Measurements from ENCODE around the gene CTNNB1.

The CTNNB1 gene

DNA sequence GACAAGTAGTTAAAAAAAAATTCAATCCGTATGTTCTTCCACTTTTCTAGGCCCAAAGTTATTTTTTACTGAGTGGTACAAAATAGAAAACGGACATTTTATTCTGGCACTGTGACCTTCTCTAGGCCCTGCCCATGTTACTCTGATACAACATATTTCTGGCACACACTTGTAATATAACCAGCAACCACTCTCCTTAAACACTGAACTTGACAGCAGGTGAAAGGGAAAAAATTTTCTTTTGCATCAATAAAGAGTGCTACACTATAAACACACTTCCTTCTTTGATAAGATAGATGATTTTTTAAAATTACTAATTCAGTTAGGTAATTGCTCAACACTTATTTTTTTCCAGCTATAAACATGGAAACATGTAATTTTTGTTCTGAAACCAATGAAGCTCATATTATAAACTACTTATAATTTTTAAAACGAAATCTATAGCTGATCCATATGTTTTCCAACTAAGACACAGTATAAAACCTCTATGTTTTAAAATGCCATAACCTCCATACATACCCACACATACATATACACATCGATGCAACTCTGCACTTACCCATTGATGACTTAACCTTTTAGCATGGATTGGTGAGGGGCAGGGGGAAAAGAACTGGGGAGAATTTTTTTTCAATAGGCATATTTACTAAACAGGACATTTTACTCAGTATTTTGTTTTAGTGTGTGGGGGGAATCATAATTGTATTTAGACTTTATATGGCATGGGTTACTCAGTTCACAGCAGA, 5.3 kb upstream of the CTNNB1 start:
- DNase-seq, result no peak

GRCh38 chr3:41194701-41195100, 4.6 kb upstream of the CTNNB1 start:
- no peak for DNase-seq

GRCh38 chr3:41195946-41196345, 3.4 kb upstream of the CTNNB1 start:
- no peak for DNase-seq

GRCh38 chr3:41196499-41197410, 2.5 kb upstream of the CTNNB1 start:
- DNase-seq, result no peak

GRCh38 chr3:41198046-41198445, 1.3 kb upstream of the CTNNB1 start:
- no peak for DNase-seq

GRCh38 chr3:41198526-41198925, 779 bp upstream of the CTNNB1 start:
- DNase-seq, result peak; percentile 41

DNA sequence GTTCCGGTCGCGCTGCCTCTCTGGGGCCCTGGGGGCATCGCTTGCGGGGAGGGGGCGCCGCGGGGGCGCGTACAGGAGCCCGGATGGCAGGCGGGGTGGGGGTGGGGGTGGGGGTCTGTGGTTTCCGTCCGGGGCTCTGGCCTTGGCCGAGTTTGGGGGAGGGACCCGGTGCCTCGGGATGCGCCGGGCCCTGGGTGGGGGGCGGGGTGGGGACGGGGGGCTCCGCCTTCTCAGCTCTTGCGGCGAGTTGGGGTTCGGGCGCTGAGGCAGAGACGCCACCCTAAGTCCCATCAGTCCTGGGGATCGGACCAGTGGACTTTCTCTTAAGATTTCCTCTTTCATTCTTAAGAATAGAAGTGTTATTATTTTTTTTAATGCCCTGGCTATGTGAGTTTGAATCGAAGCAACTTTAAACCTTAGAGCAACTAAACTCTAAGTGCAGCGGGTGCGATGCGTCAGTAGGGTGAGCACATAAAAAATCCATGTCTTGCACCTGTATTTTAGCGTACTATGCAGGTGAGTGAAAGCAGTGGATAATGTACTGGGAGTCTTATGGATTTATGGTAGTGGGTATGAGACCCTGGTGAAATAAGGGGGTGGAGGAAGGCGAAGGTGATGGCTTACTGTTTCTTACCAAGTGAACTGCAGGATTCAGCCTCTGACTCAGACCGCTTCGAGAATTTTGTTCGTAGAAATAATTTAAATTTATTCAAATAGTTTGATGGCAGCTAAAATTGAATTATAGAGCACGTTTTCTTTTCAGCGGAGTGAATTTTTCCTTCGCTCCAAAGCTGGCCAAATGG, 762 bp downstream of the CTNNB1 start:
- DNase-seq, result no peak

- DNase-seq, result peak; percentile 18
Observed at GRCh38 chr3:41200669-41201021, 1.3 kb downstream of the CTNNB1 start.

GRCh38 chr3:41202075-41202833, 2.9 kb downstream of the CTNNB1 start:
- DNase-seq, result no peak

GRCh38 chr3:41202834-41203345, 3.6 kb downstream of the CTNNB1 start:
- DNase-seq, result no peak

DNA sequence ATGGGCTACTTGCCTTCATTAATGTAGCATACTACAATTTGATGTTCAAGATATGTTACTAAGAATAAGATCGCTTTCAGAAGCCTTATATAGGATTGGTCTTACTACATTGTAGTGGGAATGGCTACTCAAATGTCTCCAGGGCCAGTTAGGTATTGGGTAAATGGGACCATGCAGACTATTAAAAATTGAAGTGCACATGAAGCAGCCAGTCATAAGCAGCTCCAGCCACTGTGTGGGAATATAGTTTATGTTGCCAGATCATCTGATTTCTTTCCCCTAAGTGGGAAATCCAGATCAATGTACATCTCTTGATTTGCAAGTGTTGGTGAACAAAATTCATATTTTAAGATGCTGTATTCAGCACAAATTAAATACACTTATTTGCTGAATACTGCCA, 5.1 kb downstream of the CTNNB1 start:
- DNase-seq, result no peak

GRCh38 chr3:41205591-41205990, 6.3 kb downstream of the CTNNB1 start:
- DNase-seq, result no peak

- DNase-seq, result no peak
Observed at GRCh38 chr3:41207355-41207754, 8.1 kb downstream of the CTNNB1 start.

DNA sequence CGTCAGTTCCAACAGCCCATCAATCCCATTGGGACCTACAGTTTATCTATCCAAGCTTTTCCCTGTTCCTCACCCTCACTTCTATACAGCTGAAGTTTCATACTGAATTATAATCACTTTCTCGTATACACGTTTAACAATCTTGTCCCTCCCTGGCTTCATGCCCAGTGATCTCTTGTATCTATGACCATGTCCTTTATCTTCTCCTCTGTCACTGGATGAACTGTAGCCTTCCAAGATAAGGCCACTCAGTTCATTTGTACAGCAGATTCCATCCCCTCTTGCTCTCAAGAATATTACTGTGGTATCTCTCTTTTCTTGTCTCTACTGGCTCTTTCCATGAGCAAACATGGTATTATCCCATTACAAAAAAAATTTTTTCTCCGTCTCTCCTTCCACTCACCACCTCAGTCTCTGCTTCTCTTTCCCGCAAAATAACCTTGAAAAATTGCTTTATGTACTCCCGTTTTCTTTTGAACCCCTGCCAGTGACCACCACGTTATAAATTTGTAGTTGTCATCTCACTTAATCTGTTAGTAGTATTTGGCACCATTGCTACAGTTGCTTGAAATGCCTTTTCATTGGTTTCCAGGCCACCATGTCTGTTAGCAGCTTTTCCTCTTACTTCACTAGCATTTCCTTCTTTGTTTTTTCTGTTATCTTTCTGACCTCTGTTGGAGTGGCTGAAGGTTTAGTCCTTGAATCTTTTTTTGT, 9.4 kb downstream of the CTNNB1 start:
- DNase-seq, result no peak

DNA sequence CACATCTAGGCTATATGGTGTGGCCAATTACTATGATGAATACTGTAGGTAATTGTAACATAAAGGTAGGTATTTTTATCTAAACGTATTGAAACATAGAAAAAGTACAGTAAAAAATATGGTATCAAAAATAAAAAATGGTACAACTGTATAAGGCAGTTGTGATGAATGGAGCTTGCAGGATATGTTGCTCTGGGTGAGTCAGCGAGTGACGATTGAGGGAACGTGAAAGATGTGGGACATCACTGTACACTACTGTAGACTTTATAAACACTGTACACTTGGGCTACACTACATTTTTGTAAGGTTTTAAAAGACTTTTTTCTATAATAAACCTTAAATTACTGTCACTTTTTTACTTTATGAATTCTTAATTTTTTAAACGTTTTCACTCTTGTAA, 10.3 kb downstream of the CTNNB1 start:
- DNase-seq, result no peak

DNA sequence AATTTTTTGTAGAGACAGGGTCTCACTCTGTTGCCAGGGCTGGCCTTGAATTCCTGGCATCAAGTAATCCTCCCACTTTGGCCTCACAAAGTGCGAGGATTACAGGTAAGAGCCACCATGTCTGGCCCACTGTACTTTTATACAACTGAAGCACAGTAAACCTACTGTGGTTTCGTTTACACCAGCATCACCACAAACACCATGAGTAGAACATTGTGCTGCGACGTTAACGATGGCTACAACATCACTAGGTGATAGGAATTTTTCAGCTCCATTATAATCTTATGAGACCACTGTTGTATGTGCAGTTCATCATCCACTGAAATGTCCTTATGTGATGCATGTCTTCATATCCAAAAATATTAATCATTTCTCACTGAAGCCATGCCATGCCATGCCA, 11.7 kb downstream of the CTNNB1 start:
- DNase-seq, result no peak

- no peak for DNase-seq
Observed at GRCh38 chr3:41212088-41212487, 12.8 kb downstream of the CTNNB1 start.

DNA sequence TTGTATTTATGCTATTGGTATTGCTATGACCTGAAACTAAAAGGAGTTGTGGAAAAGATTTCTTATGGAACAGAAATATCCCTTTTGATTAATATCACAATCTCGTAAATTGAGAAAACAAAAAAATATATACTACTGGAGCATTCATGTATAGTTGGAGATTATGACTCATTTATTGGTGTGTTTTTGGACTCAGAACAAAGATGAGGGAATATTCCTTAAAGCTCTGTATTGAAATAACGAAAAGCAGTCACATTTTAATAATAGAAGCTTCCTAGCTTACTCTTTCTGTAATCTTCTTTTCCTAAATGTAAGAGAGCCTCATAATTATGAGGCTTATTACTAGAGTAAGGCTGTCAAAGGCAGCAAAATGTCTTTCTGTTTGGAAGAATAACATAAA, 14.3 kb downstream of the CTNNB1 start:
- no peak for DNase-seq

- DNase-seq, result no peak
Observed at GRCh38 chr3:41216422-41216821, 17.1 kb downstream of the CTNNB1 start.

DNA sequence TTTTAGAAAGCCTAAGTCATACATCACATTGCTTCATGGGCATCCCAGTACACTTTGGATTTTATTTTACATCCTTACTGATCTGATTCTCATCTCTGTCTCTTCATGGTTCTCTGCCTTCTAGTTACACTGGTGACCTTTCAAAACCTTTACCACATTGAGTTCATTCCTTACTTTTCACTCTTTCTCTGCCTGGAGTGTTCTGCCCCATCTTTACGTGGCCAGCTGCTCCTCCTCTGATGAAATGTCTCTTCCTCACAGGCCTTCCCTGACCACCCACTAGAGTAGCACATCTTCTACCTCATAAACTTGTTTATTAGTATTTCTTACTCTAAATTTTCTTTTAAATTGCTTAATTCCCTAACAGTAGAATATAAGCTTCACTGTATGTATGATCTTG, 17.7 kb downstream of the CTNNB1 start:
- DNase-seq, result no peak

DNA sequence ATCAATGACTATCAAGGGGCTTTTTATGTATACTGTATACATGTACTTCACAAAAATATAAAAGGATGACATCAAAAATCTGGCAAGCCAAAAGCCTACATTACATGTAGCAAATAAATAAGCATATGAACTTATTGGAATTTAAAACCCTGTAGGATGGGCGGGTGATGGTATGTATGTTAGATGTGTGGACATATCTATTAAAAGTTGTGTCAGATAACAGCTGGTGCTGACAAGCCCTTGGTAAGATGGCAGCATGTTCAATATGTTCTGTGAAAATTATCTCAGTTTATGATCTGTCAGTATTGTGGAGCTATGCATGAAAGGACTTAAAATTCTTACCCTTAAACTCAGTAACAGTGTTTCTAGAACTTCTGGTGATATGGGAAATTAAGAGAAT, 20.1 kb downstream of the CTNNB1 start:
- no peak for DNase-seq

Data from NCI-H524 treated with DMSO at 0.1 percent for 48 hours (cell line).